ENCODE data around the gene LDHB.
"Not testable (repeated sequence)": the region's sequence is repeated elsewhere in the genome, so short reads cannot be mapped to it uniquely, and the experiment has no call there.

DNA sequence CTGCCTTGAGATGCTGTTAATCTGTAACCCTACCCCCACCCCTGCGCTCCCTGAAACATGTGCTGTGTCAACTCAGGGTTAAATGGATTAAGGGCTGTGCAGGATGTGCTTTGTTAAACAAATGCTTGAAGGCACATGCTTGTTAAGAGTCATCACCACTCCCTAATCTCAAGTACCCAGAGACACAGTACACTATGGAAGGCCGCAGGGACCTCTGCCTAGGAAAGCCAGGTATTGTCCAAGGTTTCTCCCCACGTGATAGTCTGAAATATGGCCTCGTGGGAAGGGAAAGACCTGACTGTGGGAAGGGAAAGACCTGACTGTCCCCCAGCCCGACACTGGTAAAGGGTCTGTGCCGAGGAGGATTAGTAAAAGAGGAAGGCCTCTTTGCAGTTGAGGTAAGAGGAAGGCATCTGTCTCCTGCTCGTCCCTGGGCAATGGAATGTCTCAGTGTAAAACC lies 12.6 kb downstream of the LDHB start:
- not testable (repeated sequence) for TF ChIP-seq MTA3 (IDR thresholded peaks at IDR 0.05; ENCODE audit: borderline replicate concordance); SMC3 (conservative IDR thresholded peaks at IDR 0.05; ENCODE audit: insufficient read depth, low read depth, low read length); CTCF (IDR thresholded peaks at IDR 0.05 in 2 of 3, conservative IDR thresholded peaks at IDR 0.05 in 1 of 3; ENCODE audit: insufficient read depth in 2 of 3, low read depth in 1 of 3, low read length in 3 of 3); RAD21 (CRISPR knock-in tag; conservative IDR thresholded peaks at IDR 0.05 in 1 of 2, IDR thresholded peaks at IDR 0.05 in 1 of 2); PHB2 (IDR thresholded peaks at IDR 0.05; ENCODE audit: low read depth); POLR2AphosphoS2 (IDR thresholded peaks at IDR 0.05; ENCODE audit: low read length); NR2C2 (CRISPR knock-in tag; IDR thresholded peaks at IDR 0.05); NR2C2 (tag; IDR thresholded peaks at IDR 0.05); ZBTB33 (CRISPR knock-in tag; IDR thresholded peaks at IDR 0.05); ATF3 (IDR thresholded peaks at IDR 0.05); ATF3 (CRISPR knock-in tag; conservative IDR thresholded peaks at IDR 0.05); SMARCC2 (IDR thresholded peaks at IDR 0.05; ENCODE audit: low read depth); SP1 (CRISPR knock-in tag; IDR thresholded peaks at IDR 0.05); CSDE1 (IDR thresholded peaks at IDR 0.05); ZNF232 (CRISPR knock-in tag; IDR thresholded peaks at IDR 0.05)

Measured in K562 (cell line).